Measurements from ENCODE around the gene C16orf90. TPM values are rescaled to one million over a fixed set of nuclear protein-coding genes. Genes with fewer than 3 reads are reported as not detected.

C16orf90 gene
- total RNA-seq, 4 donors from 2014 or later, result not detected

GRCh38 chr16:3487521-3488410 lies 7.5 kb downstream of the C16orf90 start:
- WGBS, 2 donors, result 83 to 85% methylated on average over 19 to 22 of the region's 24 CpGs
- intact Hi-C loops (cut with DNase I), result no loop called here
- no peak overlapping the region for H3K27ac ChIP-seq
- no peaks in the 10 kb centered on the region for H3K4me1 ChIP-seq
- TF ChIP-seq CTCF (IDR thresholded peaks at IDR 0.05), result no peak
- no peak for TF ChIP-seq POLR2A (IDR thresholded peaks at IDR 0.05)
- H3K27me3 ChIP-seq, result no peaks in the 10 kb centered on the region
- H3K9me3 ChIP-seq, result no peaks in the 10 kb centered on the region
- no peak overlapping the region for H3K4me3 ChIP-seq (replicated peaks in 1 of 3)
- H3K36me3 ChIP-seq, result peaks cover 34 to 40% of the 10 kb centered on the region in 2 donors
- DNase-seq, result peak in 1 of 2 donors; percentile 22

- no peaks in the 10 kb centered on the region for H3K9me3 ChIP-seq
- WGBS, 2 donors, result 91 to 92% methylated on average over 17 to 21 of the region's 24 CpGs
- H3K27me3 ChIP-seq, result no peaks in the 10 kb centered on the region
- no peak overlapping the region for H3K27ac ChIP-seq
- intact Hi-C loops (cut with DNase I), result no loop called here
- TF ChIP-seq POLR2A (IDR thresholded peaks at IDR 0.05) (no peak), CTCF (IDR thresholded peaks at IDR 0.05) (no peak)
- no peak overlapping the region for H3K4me3 ChIP-seq (replicated peaks in 1 of 3)
- H3K4me1 ChIP-seq, result no peaks in the 10 kb centered on the region
- peaks cover 45 to 51% of the 10 kb centered on the region in 2 donors for H3K36me3 ChIP-seq
- no peak for DNase-seq
Measured at GRCh38 chr16:3486506-3487215, 8.6 kb downstream of the C16orf90 start.

GRCh38 chr16:3485821-3486505 lies 9.3 kb downstream of the C16orf90 start:
- no peak overlapping the region for H3K27ac ChIP-seq
- no peaks in the 10 kb centered on the region for H3K4me1 ChIP-seq
- intact Hi-C loops (cut with DNase I), result no loop called here
- H3K9me3 ChIP-seq, result no peaks in the 10 kb centered on the region
- H3K36me3 ChIP-seq, result peaks cover 46 to 56% of the 10 kb centered on the region in 2 donors
- DNase-seq, result no peak
- no peak overlapping the region for H3K4me3 ChIP-seq (replicated peaks in 1 of 3)
- no peaks in the 10 kb centered on the region for H3K27me3 ChIP-seq
- TF ChIP-seq POLR2A (IDR thresholded peaks at IDR 0.05), result no peak
- TF ChIP-seq CTCF (IDR thresholded peaks at IDR 0.05), result no peak
- WGBS, 2 donors, result 92 to 93% methylated on average over 9 to 14 of the region's 20 CpGs

- TF ChIP-seq CTCF (IDR thresholded peaks at IDR 0.05), result no peak
- TF ChIP-seq POLR2A (IDR thresholded peaks at IDR 0.05), result no peak
- Histone ChIP-seq H3K4me1 (no peaks in the 10 kb centered on the region), H3K36me3 (peaks cover 46 to 56% of the 10 kb centered on the region in 2 donors), H3K4me3 (replicated peaks in 1 of 3) (no peak overlapping the region), H3K27me3 (no peaks in the 10 kb centered on the region), H3K9me3 (no peaks in the 10 kb centered on the region), H3K27ac (no peak overlapping the region)
- no peak for DNase-seq
- intact Hi-C loops (cut with DNase I), result no loop called here
- 93 to 98% methylated on average over 7 to 15 of the region's 15 CpGs for WGBS, 2 donors
Measured at GRCh38 chr16:3485097-3485745, 10.1 kb downstream of the C16orf90 start.

Data from thyroid gland (tissue), 4 donors.